GM19238 (cell line): ENCODE data around the gene HMGCL.
A peak's percentile ranks its signal among the peaks of the same experiment; 100 is the strongest.
"Not testable (repeated sequence)": the region's sequence is repeated elsewhere in the genome, so short reads cannot be mapped to it uniquely, and the experiment has no call there.

Experiments
- DNase-seq: peaks from one replicate; pipeline ENCODE4 v3.0.0; 2011; ENCODE audit warnings: low spot score; ENCODE audit not compliant: insufficient read length

HMGCL gene

GRCh38 chr1:23826590-23826989, 1.4 kb upstream of the HMGCL start:
- not testable (repeated sequence) for DNase-seq

GRCh38 chr1:23825762-23826522, 713 bp upstream of the HMGCL start:
- DNase-seq: no peak

- no peak for DNase-seq
Measured at GRCh38 chr1:23824711-23825075, 536 bp downstream of the HMGCL start.

GRCh38 chr1:23823767-23824166, 1.5 kb downstream of the HMGCL start:
- DNase-seq: no peak

GRCh38 chr1:23817633-23818032, 7.6 kb downstream of the HMGCL start:
- no peak for DNase-seq

- DNase-seq: no peak
Measured at GRCh38 chr1:23816906-23817305, 8.3 kb downstream of the HMGCL start.

- DNase-seq: no peak
Measured at GRCh38 chr1:23816361-23816760, 8.9 kb downstream of the HMGCL start.

- no peak for DNase-seq
Measured at GRCh38 chr1:23814016-23814415, 11.2 kb downstream of the HMGCL start.

GRCh38 chr1:23810818-23811540, 14.2 kb downstream of the HMGCL start:
- peak; percentile 58 for DNase-seq

GRCh38 chr1:23809751-23810171, 15.5 kb downstream of the HMGCL start:
- DNase-seq: peak; percentile 69

- no peak for DNase-seq
Measured at GRCh38 chr1:23807453-23807852, 17.8 kb downstream of the HMGCL start.

GRCh38 chr1:23806280-23806679, 18.9 kb downstream of the HMGCL start:
- no peak for DNase-seq

GRCh38 chr1:23805025-23805424, 20.2 kb downstream of the HMGCL start:
- no peak for DNase-seq

GRCh38 chr1:23804183-23804835, 20.9 kb downstream of the HMGCL start:
- DNase-seq: no peak

- DNase-seq: no peak
Measured at GRCh38 chr1:23803674-23804073, 21.6 kb downstream of the HMGCL start.

- DNase-seq: not testable (repeated sequence)
Measured at GRCh38 chr1:23802809-23803342, 22.4 kb downstream of the HMGCL start.

- no peak for DNase-seq
Measured at GRCh38 chr1:23801876-23802275, 23.4 kb downstream of the HMGCL start.

GRCh38 chr1:23801338-23801748, 23.9 kb downstream of the HMGCL start:
- DNase-seq: no peak

GRCh38 chr1:23800400-23801337, 24.6 kb downstream of the HMGCL start, which contains the start of gene GALE:
GALE (minus strand) TSS chr1:23800754; CDS start chr1:23799007, 1,747 bp downstream.
- peak; percentile 99 for DNase-seq

- DNase-seq: no peak
Measured at GRCh38 chr1:23799570-23800399, 25.4 kb downstream of the HMGCL start.
